ENCODE results near the gene COLEC12. TPM values are rescaled to one million over a fixed set of nuclear protein-coding genes. Genes with fewer than 3 reads are reported as not detected.

The COLEC12 gene
- total and polyA plus RNA-seq, 8 donors: 32.9 to 124 (median 103) TPM

- no peak for TF ChIP-seq CTCF (IDR thresholded peaks at IDR 0.05)
- Histone ChIP-seq H3K4me1 (no peaks in the 10 kb centered on the region), H3K4me3 (no peak overlapping the region), H3K9me3 (no peaks in the 10 kb centered on the region), H3K36me3 (no peaks in the 10 kb centered on the region), H3K27me3 (no peaks in the 10 kb centered on the region), H3K27ac (peak overlapping the region; percentile 5 to 41)
- peak; percentile 86 for ATAC-seq
- DNase-seq: no peak
- intact Hi-C loops (cut with DNase I): no loop called here
These were observed 33.6 kb upstream of the COLEC12 start for GRCh38 chr18:533995-534601.

DNA sequence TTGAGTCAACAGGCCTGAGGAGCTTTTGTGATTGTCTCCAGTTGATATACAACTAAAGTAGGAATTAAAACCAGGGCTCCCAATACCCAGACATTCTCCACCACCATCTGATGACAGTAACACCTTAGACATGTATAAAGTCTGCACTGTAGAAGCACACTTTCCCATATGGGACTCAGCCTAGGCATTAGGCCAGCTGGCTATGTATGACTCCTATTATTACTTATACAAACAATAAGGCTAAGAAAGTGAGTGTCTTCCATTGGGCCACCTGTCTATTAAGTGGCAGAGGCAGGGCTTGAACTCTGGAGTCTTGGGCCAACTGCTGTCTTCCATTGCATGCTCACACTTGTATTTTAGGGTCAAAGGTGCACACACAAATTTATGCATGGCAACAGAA is 32.1 kb upstream of the COLEC12 start:
- no peak overlapping the region for H3K4me3 ChIP-seq
- no peak overlapping the region for H3K27ac ChIP-seq
- no peaks in the 10 kb centered on the region for H3K36me3 ChIP-seq
- ATAC-seq (no peak), DNase-seq (no peak)
- H3K4me1 ChIP-seq: no peaks in the 10 kb centered on the region
- intact Hi-C loops (cut with DNase I): no loop called here
- H3K27me3 ChIP-seq: no peaks in the 10 kb centered on the region
- TF ChIP-seq CTCF (IDR thresholded peaks at IDR 0.05): no peak
- H3K9me3 ChIP-seq: no peaks in the 10 kb centered on the region

DNA sequence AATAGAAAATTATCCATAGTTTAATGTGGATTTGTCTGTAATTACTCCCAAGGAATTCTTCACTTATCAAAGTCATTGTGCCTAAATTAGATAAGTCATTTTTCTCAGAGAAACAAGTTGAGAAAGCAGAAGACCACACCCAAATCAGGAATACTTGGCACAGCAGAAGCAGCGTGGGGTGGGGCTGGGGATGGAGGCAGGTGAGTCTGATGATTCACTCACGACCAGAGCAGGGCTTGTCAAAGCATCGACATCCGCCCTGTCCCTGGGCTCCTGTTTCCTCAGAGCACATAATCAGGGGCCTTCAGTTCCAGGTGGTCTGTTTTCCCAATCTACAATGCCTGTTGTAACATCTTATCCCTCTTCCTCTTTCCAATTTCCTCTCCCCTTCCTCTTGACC is 31.5 kb upstream of the COLEC12 start:
- no peak for TF ChIP-seq CTCF (IDR thresholded peaks at IDR 0.05)
- Histone ChIP-seq H3K27me3 (no peaks in the 10 kb centered on the region), H3K4me1 (no peaks in the 10 kb centered on the region), H3K4me3 (no peak overlapping the region), H3K36me3 (no peaks in the 10 kb centered on the region), H3K9me3 (no peaks in the 10 kb centered on the region), H3K27ac (no peak overlapping the region)
- DNase-seq (no peak), ATAC-seq (peak; percentile 26)
- intact Hi-C loops (cut with DNase I): no loop called here

DNA sequence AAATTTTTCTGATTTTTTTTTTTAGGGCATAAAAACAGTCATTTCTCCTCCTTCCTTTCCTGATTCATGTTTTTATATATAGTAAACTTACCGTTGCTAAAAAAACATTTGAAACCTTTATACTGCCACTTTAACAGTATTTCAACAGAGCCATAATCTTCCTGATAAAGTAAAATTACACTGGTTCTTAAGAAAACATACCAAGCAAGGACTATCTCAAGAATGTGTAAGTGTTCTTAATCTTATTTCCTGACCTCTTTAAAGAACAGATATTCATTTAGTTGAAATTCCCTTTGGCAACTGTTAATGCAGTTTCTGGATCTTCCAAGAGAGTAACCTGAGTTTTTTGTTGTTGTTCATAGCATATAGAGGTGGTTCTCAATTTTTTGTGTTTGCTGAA is 26.6 kb upstream of the COLEC12 start:
- ATAC-seq: peak; percentile 64
- no peak for TF ChIP-seq CTCF (IDR thresholded peaks at IDR 0.05)
- no peak for DNase-seq
- Histone ChIP-seq H3K27ac (peak overlapping the region in 1 of 2 donors; percentile 30), H3K27me3 (no peaks in the 10 kb centered on the region), H3K4me3 (no peak overlapping the region), H3K4me1 (no peaks in the 10 kb centered on the region), H3K9me3 (no peaks in the 10 kb centered on the region), H3K36me3 (no peaks in the 10 kb centered on the region)
- intact Hi-C loops (cut with DNase I): no loop called here

GRCh38 chr18:526681-527080 is 26.2 kb upstream of the COLEC12 start:
- H3K27ac ChIP-seq: no peak overlapping the region
- H3K36me3 ChIP-seq: no peaks in the 10 kb centered on the region
- H3K9me3 ChIP-seq: no peaks in the 10 kb centered on the region
- no peaks in the 10 kb centered on the region for H3K4me1 ChIP-seq
- H3K27me3 ChIP-seq: no peaks in the 10 kb centered on the region
- H3K4me3 ChIP-seq: no peak overlapping the region
- ATAC-seq (peak; percentile 59), DNase-seq (no peak)
- TF ChIP-seq CTCF (IDR thresholded peaks at IDR 0.05): no peak
- intact Hi-C loops (cut with DNase I): no loop called here
